ENCODE measurements around the gene KRTAP5-5.
"Not testable (repeated sequence)": the region's sequence is repeated elsewhere in the genome, so short reads cannot be mapped to it uniquely, and the experiment has no call there.

The KRTAP5-5 gene

DNA sequence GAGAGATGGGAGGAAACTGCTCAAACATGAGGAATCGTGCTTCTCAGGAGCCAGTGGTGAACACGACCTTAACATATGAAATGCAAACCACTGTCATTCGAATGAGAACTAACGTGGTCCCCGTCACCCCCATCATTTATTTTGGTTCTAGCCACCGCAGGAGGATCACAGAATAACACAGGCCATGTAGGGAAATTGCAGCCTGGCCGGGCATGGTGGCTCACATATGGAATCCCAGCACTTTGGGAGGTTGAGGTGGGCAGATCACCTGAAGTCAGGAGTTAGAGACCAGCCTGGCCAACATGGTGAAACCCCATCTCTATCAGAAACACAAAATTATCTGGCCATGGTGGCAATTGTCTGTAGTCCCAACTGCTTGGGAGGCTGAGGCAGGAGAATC lies 27.1 kb downstream of the KRTAP5-5 start:
- no peak for DNase-seq (ENCODE audit: low spot score)

- DNase-seq (ENCODE audit: low spot score) = no peak
Measured at GRCh38 chr11:1659506-1659905, 29.9 kb downstream of the KRTAP5-5 start.

- no peak for DNase-seq (ENCODE audit: low spot score)
Measured at GRCh38 chr11:1660111-1660867, 30.7 kb downstream of the KRTAP5-5 start.

DNA sequence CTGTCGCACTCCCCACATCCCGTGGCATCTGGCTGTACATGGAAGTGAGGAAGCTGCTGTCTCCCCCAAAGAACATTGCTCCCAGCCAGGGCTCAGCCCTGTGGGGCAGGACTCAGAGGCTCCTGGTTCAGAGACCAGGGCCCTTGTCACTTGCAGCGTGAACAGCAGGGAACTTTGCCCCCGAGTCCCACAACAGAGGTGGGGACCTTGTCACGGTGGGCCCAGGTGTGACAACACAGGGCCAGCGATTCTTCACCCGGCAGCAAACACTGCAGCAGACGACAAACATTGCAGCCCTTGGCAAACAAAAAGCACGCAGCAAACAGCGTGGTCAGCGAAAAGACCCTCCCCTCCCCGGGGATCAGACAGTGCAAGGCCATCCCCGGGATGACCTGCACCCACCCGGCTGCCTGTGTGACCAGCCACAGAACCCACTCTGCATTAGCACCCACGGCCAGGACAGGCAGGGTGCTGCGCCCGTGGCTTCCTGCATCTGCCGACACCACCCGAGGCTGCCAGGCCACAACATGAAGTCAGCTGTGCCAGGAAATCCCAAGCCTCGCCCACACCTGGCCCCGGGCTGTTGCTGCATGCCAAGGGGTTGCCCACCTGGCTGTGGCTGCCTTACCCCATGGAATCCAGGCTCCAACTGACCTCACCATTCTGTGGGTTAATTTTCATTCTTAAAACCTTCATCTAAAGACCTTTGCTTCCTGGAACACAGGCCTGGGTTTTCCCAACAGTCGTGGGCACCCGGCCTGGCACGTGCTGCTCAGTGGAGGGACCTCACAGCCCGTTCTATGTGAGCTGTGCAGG lies 32.1 kb downstream of the KRTAP5-5 start:
- not testable (repeated sequence) for DNase-seq (ENCODE audit: low spot score)

DNA sequence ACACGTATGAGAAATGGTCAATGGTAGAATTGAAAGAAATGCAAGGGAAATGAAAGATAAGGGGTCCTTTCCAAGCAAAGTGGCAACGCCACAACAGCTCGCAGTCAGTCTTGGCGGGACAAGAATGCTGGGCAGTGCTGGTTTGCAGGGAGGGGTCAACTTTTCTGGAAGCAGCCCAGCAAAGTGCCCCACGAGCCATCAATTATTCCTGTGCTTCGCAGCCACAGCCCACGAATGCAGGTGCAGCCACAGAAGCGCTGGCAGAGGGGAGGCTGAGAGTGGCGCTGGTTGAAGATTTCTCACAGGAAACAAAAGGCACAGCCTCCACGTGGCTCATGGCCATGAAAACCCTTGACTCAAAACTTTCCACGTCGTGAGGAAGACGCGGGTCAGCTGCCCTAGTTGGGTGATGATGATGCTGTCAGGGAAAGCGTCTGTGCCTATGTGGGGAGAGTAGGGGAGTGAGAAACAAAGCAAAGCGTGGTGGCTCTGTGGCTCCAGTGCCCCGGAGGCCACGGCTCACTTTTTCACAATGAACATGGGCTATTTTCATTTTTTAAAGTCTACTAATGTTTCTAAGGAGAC lies 33.2 kb downstream of the KRTAP5-5 start:
- not testable (repeated sequence) for DNase-seq (ENCODE audit: low spot score)

DNA sequence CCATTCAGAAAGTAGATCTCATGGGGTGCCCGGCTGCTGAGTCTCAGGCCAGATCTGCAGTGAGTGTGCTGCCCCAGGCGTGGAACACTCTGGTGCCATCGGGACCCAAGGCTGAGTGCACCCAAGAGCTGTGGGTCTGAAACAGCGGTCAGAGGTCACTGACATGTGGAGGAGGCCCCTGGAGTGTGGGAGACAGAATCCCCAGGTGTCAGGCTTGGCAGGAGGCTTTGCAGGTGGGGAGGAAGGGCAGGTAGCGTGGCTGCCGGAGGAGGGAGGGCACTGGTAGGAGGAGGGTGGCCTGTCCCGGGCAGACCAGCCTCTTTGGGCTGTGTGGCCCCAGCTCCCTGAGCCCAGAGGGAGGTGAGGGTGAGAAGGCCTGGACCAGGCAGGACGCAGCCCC lies 35.7 kb downstream of the KRTAP5-5 start:
- no peak for DNase-seq (ENCODE audit: low spot score)

- DNase-seq (ENCODE audit: low spot score) = no peak
Measured at GRCh38 chr11:1667121-1667850, 37.7 kb downstream of the KRTAP5-5 start.

- DNase-seq (ENCODE audit: low spot score) = no peak
Measured at GRCh38 chr11:1667906-1668305, 38.3 kb downstream of the KRTAP5-5 start.

DNA sequence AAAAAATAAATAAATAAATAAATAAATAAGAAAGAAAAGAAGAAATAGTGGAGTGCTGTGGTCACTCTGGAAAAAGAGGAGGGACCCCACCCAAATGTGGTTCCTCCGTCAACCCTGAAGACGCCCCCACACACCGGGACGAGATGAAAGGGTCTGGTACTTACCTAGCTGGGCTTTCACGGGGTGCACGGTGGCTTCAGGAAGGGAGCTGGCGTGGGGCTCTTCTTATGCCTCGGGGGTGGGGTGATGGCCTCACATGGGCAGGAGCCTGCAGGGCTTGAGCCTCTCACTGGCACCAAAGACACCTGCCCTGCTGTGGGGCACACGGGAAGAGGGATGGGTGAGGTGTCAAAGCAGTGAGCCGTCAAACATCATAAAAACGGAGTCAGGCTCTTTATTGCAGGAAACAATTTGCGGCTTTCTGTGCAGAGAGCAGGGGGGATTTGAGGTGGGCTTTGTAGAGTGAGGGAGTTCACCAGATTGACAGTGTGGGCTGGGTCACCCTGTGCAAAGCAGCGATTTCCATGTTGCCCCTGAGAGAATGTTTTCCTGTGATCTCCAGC lies 39.4 kb downstream of the KRTAP5-5 start:
- DNase-seq (ENCODE audit: low spot score) = no peak

DNA sequence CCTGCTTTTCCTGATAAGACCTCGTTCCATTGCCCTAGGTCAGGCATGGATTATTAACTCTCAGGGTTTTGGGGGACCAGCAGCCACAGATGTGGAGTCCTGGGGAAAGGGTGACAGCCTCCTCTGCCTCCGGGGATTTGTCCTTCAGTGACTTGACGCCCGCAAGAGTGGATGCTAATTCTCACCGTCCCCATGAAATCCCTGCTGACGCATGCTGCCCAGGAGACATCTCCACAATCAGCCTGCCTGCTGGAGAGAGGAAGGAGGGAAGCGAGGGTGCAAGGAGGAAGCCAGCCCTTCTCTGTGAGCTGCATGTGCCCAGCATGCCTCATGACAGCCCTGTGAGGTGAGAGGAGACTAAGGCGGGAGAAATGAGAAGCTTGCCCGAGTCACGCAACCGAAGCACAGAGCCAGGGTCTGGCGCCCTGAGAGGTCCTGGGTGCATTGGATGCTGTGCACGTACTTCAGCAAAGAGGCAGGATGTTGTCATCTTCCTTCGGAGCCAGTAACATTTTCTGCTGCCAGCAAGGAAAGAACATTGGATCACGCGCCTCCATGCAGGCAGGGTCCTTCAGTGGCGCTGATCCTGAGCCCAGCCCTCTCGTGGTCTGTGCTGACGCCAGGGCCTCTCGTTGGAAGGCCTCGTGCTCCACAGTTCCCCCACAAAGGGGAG lies 40.1 kb downstream of the KRTAP5-5 start:
- no peak for DNase-seq (ENCODE audit: low spot score)

- not testable (repeated sequence) for DNase-seq (ENCODE audit: low spot score)
Measured at GRCh38 chr11:1670457-1670856, 40.9 kb downstream of the KRTAP5-5 start.

- DNase-seq (ENCODE audit: low spot score) = no peak
Measured at GRCh38 chr11:1670905-1671371, 41.4 kb downstream of the KRTAP5-5 start.

GRCh38 chr11:1671658-1672057 lies 42.1 kb downstream of the KRTAP5-5 start:
- DNase-seq (ENCODE audit: low spot score) = no peak

DNA sequence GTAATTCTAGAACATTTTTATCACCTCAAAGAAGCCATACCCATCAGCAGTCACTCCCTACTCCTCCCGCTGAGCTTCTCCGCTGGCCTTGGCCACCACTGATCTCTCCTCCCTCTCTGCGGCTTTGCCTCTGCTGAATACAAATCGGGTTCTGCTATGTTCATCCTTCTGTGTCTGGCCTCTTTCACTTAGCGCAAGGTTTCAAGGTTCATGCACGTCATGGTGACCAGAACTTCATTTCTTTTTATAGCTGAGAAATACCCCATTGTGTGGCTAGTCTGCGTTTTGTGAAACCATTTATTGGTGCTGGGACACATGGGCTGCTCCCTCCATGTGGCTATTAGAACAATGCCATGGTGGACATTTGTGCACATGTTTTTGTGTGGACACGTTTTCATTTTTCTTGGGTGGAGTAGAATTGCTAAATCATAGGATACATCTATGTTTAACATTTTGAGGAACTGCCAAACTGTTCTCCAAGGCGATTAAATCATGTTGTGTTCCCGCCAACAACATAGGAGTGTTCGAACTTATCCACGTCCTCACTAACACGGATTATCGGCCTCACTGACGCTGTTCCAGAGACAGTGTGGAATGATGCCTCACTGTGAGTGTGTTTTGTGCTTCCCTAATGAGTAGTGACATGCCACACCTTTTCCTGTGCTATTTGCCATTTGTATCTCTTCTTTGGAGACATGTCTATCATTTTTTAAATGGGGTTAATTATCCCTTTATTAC lies 43.2 kb downstream of the KRTAP5-5 start:
- no peak for DNase-seq (ENCODE audit: low spot score)

DNA sequence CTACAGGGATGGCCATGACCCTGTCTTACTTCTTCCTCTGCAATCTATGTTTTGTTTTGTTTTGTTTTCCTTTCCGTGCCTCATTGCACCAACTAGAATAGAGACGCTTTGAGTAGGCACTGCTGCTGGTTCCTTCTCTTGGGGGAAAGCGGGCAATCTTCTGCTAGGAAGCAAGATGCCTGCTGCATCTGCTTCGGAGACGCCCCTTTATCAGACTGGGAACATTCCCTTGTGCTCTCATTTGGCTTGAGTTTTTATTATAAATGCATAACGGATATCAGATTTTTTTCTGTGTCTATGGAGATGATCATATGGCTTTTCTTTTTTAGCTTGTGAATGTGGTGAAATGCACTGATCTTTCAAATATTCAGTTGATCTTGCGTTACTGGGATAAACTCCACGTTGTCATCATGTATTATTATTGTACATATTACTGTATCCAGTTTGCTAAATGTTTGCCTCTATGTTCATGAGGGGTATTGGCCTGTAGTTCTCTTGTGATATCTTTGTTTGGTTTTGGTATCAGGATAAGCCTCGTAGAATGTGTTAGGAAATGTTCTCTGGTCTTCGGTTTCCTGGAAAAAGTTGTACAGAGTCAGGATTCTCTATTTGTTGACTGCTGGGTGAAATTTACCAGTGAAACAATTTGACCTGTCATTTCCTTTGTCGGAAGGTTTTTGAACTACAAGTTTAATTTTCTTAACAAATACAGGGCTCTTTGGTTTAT lies 44.0 kb downstream of the KRTAP5-5 start:
- DNase-seq (ENCODE audit: low spot score) = no peak

DNA sequence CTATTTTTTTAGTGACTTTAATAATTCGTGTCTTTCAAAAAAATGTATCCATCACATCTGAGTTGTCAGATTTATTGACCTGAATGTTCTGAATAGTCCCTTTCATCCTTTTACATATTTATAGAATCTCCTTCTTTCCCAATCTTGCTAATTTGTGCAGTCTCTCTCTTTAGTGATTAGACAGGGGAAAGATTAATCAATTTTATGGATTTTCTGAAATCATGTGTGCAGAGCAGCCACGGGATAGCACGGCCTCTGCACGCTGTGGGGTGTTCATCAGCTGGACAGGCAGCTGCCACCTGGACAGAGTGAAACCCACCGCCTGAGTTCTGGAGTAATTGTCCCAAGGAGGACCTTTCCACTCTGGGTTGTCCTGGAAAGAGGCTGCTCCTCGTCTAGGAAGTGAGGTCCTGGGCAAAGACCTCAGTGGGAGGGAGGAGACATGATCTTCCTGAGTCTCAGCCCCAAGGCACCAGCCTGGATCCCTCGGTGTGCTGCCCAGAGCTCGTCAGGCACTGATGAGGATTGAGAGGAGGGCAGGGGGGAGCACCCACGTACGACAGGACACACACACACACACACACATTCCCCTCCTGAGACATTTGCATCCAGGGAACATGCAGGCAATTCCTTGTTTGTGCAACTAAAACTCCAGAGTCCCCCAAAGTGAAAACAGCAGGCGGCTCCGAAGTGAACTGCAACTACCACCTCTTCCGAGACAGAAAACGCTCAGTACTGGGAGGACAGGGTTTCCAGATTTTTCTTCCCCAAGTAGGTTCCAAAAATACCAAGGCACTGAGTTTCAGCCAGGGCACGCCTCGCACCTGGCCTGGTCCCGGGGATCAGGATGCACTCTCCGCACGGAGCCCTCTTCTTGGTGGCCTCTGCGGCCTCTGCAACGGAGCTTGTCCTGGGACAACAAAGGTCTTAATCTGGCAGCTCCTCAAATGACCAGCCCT lies 44.9 kb downstream of the KRTAP5-5 start:
- DNase-seq (ENCODE audit: low spot score) = no peak

DNA sequence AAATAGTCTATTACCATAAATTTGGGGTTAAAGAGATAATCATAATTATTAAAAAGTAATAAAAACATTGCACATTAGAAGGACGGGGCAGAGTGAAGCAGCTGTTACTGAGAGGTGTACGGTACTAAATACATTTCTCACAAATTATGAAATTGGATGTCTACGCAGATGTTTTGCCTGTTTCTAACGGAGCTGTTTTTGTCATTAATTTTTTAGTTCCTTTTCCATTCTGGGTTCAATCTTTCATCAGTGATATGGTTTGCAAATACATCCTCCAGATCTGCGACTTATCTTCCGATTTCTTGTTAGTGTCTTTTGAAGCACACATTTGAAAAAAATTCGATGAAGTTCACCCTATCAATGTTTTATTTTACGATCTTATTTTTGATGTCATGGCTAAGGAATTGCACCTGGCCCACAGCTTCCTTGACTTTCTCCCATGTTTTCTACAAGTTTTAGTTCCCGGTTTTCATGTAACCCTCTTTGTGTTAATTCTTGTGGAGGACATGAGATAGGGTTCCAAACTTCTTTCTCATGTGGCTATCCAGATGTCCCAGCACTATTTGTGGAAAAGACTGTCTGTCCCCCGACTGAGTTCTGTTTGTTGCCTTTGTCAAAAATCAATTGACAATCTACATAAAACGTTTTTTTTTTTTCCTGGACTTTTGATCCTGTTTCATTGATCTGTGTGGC lies 46.1 kb downstream of the KRTAP5-5 start:
- DNase-seq (ENCODE audit: low spot score) = no peak

DNA sequence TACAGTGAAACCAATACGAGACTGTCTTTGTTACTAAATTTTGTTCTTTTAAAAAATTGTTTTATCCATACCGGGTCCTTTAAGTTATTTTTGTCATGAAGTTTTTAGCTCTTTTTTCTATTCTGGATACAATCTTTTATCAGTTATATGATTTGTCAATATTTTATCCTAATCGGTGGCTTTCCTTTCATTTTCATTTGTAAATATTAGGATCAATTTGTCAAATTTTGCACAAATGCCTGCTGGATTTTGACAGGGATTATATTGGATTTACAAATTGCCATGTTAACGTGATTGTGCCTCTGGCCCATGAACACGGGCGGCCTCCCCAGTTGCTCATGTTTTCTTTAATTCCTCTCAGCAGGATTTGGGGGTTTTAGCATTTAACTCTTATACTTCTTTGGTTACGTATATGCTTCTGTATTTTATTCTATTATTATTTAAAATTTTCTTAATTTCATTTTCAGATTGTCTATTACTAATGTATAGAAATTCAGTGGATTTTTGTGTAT lies 46.7 kb downstream of the KRTAP5-5 start:
- DNase-seq (ENCODE audit: low spot score) = no peak

Measured in LoVo (cell line).